ENCODE measurements around the gene C7orf57.

- no peak for TF ChIP-seq POLR2A (IDR thresholded peaks at IDR 0.05; ENCODE audit: low read depth, low read length)
- no peak for TF ChIP-seq BCL11A (IDR thresholded peaks at IDR 0.05; ENCODE audit: low read depth, low read length)
- no peak for TF ChIP-seq PML (IDR thresholded peaks at IDR 0.05; ENCODE audit: low read length)
- TF ChIP-seq CEBPB (IDR thresholded peaks at IDR 0.05; ENCODE audit: borderline replicate concordance in 1 of 2, low read depth in 2 of 2, low read length in 2 of 2): no peak
- no peak for TF ChIP-seq SIN3A (IDR thresholded peaks at IDR 0.05; ENCODE audit: low read depth, low read length)
- no peak for TF ChIP-seq PAX8 (IDR thresholded peaks at IDR 0.05)
- no peak for TF ChIP-seq CTCF (IDR thresholded peaks at IDR 0.05 in 2 of 3, conservative IDR thresholded peaks at IDR 0.05 in 1 of 3; ENCODE audit: control insufficient read depth in 2 of 3, extremely low read depth in 1 of 3, insufficient read depth in 1 of 3, low read depth in 3 of 3, low read length in 3 of 3)
- TF ChIP-seq RAD21 (IDR thresholded peaks at IDR 0.05; ENCODE audit: insufficient read depth, low read depth, low read length): no peak
- no peak for TF ChIP-seq USF2 (IDR thresholded peaks at IDR 0.05; ENCODE audit: borderline replicate concordance, low read depth, low read length)
- no peak for TF ChIP-seq MTA3 (IDR thresholded peaks at IDR 0.05; ENCODE audit: borderline replicate concordance, low read length)
- TF ChIP-seq MYC (IDR thresholded peaks at IDR 0.05; ENCODE audit: insufficient read depth, insufficient read length, insufficient replicate concordance, low read length, severe bottlenecking): no peak
- no peak for TF ChIP-seq MAX (IDR thresholded peaks at IDR 0.05; ENCODE audit: low read depth, low read length)
- no peak for TF ChIP-seq NFXL1 (IDR thresholded peaks at IDR 0.05; ENCODE audit: borderline replicate concordance)
Measured at GRCh38 chr7:48074204-48074654, 38.9 kb downstream of the C7orf57 start.
